Stimulated activated CD8-positive, alpha-beta memory T cell treated with anti-CD3 and anti-CD28 coated beads, Interleukin-7, amount 100 ng/mL, for 24 hours (primary cell): Measurements from ENCODE around the gene OSR1.
A peak's percentile ranks its signal among the peaks of the same experiment; 100 is the strongest.

Source experiments
- DNase-seq: peaks from one replicate; pipeline ENCODE4 v3.0.0-alpha.2; 2020; ENCODE audit warnings: low read depth

The OSR1 gene

GRCh38 chr2:19357402-19358241, 801 bp downstream of the OSR1 start:
- DNase-seq = no peak

- no peak for DNase-seq
These were observed 1.6 kb downstream of the OSR1 start for GRCh38 chr2:19356545-19357401.

GRCh38 chr2:19355931-19356544, 2.4 kb downstream of the OSR1 start:
- no peak for DNase-seq

- no peak for DNase-seq
These were observed 3.0 kb downstream of the OSR1 start for GRCh38 chr2:19355416-19355821.

GRCh38 chr2:19355014-19355405, 3.4 kb downstream of the OSR1 start:
- DNase-seq = no peak

- no peak for DNase-seq
These were observed 4.7 kb downstream of the OSR1 start for GRCh38 chr2:19353721-19354050.

GRCh38 chr2:19352946-19353720, 5.3 kb downstream of the OSR1 start:
- no peak for DNase-seq

GRCh38 chr2:19351899-19352697, 6.3 kb downstream of the OSR1 start:
- DNase-seq = no peak

GRCh38 chr2:19351499-19351898, 6.9 kb downstream of the OSR1 start:
- no peak for DNase-seq

- DNase-seq = no peak
These were observed 7.6 kb downstream of the OSR1 start for GRCh38 chr2:19350678-19351401.

- DNase-seq = no peak
These were observed 8.3 kb downstream of the OSR1 start for GRCh38 chr2:19349911-19350677.

- DNase-seq = no peak
These were observed 9.7 kb downstream of the OSR1 start for GRCh38 chr2:19348692-19349091.

GRCh38 chr2:19347619-19348562, 10.5 kb downstream of the OSR1 start:
- peak; percentile 90 for DNase-seq

GRCh38 chr2:19346983-19347618, 11.3 kb downstream of the OSR1 start:
- DNase-seq = no peak

- DNase-seq = no peak
These were observed 20.7 kb downstream of the OSR1 start for GRCh38 chr2:19337742-19338141.

GRCh38 chr2:19337202-19337601, 21.2 kb downstream of the OSR1 start:
- no peak for DNase-seq

- no peak for DNase-seq
These were observed 21.6 kb downstream of the OSR1 start for GRCh38 chr2:19336781-19337180.

GRCh38 chr2:19332503-19332902, 25.9 kb downstream of the OSR1 start:
- no peak for DNase-seq
